Measurements from ENCODE around the gene DCXR. TPM values are rescaled to one million over a fixed set of nuclear protein-coding genes. Genes with fewer than 3 reads are reported as not detected.

The DCXR gene
- total RNA-seq, 2 donors from 2014 or later = 169 to 213 TPM

DNA sequence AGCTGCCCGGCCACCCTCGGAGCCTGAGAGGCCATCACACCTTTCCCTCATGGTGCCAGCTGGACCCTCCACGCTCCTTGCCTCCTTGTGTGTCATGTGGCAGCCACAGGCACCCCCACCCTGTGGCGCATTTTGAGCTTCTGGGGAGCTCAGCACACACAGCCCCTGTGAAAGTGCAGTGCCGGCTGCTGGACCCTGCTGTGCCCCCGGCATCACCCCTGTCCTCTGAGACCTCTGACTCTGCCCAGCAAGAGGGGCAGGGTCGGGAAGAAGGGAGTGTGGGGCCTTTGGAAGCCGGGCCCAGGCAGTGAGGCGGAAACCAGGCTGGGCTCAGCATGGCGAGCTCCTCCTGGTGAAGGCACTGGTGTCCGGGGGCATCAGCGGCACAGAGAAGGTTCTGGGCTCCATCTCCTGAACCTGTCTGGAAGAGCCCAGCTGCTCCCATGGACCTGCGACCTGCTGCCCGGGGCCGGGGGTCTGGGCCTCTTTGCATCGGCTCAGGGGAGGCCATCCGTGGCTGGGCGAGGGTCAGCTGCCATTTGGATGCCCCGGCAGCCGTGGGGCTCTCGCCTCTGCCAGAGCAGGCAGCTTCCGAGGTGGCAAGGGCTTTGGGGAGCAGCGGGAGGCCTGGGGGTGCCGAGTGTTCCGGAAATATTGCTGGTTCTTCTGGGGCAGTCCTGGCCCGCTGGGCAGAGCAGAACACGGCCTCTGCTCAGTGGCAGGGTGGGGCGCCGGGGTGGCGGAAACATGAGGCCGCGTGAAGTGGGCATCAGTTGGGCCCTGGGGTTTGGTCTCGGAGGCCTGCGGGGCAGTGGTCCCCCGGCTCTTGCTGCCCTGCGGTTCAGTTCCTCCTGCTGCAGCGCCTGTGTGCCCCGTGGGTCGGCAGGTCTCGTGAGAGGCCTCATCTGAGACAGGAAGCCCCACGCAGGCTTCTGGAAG is 32.7 kb downstream of the DCXR start:
- H3K4me3 ChIP-seq = no peak overlapping the region
- DNase-seq (ENCODE audit: low spot score) = no peak
- peaks cover 0 to 30% of the 10 kb centered on the region in 2 donors for H3K4me1 ChIP-seq
- H3K27me3 ChIP-seq = no peaks in the 10 kb centered on the region
- no peaks in the 10 kb centered on the region for H3K9me3 ChIP-seq
- no peaks in the 10 kb centered on the region for H3K36me3 ChIP-seq
- TF ChIP-seq, protein P1, sequence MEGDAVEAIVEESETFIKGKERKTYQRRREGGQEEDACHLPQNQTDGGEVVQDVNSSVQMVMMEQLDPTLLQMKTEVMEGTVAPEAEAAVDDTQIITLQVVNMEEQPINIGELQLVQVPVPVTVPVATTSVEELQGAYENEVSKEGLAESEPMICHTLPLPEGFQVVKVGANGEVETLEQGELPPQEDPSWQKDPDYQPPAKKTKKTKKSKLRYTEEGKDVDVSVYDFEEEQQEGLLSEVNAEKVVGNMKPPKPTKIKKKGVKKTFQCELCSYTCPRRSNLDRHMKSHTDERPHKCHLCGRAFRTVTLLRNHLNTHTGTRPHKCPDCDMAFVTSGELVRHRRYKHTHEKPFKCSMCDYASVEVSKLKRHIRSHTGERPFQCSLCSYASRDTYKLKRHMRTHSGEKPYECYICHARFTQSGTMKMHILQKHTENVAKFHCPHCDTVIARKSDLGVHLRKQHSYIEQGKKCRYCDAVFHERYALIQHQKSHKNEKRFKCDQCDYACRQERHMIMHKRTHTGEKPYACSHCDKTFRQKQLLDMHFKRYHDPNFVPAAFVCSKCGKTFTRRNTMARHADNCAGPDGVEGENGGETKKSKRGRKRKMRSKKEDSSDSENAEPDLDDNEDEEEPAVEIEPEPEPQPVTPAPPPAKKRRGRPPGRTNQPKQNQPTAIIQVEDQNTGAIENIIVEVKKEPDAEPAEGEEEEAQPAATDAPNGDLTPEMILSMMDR (IDR thresholded peaks at IDR 0.05) = no peak
- H3K27ac ChIP-seq = no peak overlapping the region

DNA sequence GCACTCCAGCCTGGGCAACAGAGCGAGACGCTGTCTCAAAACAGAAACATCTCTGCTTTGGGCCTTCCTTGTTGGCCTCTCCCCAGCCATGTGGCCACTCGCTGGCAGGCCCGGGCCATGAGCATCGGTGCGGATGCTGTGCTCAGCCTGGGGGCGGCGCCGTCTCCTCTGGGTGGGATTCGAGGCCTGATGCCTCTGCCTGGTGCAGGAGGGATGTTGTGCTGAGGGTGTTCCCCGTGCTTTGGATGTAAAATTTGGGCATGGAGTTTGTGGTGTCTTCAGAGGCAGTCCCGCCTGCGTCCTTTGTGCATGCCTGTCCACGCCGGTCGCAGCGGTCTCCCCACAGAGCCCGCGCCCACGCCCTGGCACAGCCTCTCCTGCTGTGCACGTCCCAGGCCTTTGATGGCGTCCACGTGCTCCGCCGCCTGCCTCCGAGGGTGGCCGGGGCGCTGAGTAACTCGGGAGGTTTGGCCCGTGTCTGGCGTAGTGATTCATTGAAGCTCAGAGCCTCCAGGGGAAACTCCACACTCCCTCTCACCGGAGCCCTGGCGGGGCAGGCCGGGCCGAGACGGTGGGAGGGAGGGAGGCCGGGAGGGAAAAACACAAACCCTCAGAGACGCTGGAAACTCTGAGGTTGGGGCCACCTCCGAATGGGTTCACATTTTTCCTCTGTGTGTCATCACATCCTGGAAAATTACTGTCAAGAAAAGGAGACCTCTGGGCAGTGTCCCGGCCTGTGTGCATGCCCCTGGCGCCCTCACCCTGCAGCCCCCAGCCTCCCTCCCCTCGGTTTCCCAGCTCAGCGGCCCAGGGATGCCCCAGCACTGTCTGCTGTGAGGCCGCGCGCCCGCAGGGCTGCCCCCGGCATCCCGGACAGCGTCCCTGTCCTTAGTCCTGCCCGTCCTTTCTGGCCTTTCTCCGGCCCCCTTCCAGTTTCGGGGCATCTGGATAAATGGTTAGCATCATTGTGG is 33.8 kb downstream of the DCXR start:
- H3K27me3 ChIP-seq = no peaks in the 10 kb centered on the region
- no peak overlapping the region for H3K4me3 ChIP-seq
- H3K36me3 ChIP-seq = no peaks in the 10 kb centered on the region
- no peaks in the 10 kb centered on the region for H3K9me3 ChIP-seq
- peak; percentile 78 for DNase-seq (ENCODE audit: low spot score)
- peaks cover 0 to 30% of the 10 kb centered on the region in 2 donors for H3K4me1 ChIP-seq
- no peak overlapping the region for H3K27ac ChIP-seq
- TF ChIP-seq, protein P1 (IDR thresholded peaks at IDR 0.05) = no peak

DNA sequence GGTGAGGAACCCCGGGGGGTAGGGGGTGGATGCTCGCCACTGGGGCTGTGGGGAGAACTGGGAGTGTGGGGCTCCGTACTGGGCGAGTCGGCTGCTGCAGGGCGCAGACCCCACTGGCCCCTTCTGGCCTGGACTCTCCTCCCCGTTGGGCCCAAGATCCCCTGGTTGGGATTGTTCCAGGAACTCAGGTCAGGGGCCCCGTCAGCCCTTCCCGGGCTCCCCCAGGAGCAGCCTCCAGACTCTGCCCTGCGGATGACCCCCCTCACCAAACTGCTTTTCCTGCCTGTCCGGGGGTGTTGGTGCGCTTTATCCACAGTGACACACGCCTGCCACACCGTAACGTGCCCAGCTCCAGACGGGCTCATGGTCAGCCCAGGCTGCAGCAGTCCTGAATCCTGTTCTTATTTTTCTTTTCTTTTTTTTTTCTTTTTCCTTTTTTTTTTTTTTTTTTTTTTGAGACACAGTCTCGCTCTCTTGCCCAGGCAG is 35.9 kb downstream of the DCXR start:
- H3K9me3 ChIP-seq = no peaks in the 10 kb centered on the region
- DNase-seq (ENCODE audit: low spot score) = no peak
- H3K4me1 ChIP-seq = peaks cover 0 to 28% of the 10 kb centered on the region in 2 donors
- H3K27me3 ChIP-seq = no peaks in the 10 kb centered on the region
- H3K4me3 ChIP-seq = no peak overlapping the region
- H3K27ac ChIP-seq = no peak overlapping the region
- H3K36me3 ChIP-seq = no peaks in the 10 kb centered on the region
- TF ChIP-seq, protein P1 (IDR thresholded peaks at IDR 0.05) = no peak

DNA sequence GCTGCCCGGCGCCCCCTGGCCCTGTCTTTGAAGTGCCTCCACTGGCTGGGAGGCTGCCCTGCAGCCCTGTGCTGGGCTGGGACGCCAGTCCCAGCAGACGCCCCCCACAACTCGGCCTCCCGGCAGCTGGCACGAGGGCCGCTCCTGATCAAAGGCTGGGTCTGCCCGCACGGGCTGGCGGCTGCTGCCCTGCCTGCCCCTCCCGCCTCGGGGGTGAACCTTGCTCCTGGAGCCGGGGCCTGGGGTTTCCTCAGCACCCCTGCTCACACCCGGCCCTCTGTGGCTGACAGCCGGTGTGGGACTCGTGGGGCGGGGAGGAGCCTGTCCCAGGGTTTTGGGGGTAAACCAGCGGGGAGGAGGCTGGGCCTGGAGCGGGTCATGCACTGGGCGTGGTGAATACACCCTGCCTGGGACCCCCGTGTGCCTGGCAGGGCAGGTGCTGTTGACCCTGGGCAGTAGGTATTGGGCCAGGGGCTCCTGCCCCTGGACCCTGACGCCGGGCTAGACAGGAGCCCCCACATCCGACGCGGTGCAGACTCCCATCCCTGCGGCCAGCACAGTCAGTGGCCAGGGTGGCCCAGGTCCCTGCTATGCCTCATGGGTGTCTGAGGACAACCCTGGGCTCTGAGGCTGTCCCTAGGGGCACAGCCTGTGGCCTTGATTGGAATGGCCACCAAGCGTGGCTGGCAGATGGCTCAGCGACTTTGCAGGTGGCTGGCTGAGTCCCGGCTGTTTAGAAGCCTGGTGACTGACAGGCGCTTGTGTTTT is 36.5 kb downstream of the DCXR start:
- Histone ChIP-seq H3K27ac (no peak overlapping the region), H3K9me3 (no peaks in the 10 kb centered on the region), H3K36me3 (no peaks in the 10 kb centered on the region), H3K4me3 (no peak overlapping the region), H3K27me3 (no peaks in the 10 kb centered on the region), H3K4me1 (peaks cover 0 to 22% of the 10 kb centered on the region in 2 donors)
- TF ChIP-seq, protein P1 (IDR thresholded peaks at IDR 0.05) = no peak
- DNase-seq (ENCODE audit: low spot score) = no peak
